ENCODE measurements around the gene ADORA3.

GRCh38 chr1:111551623-111552411 is 48.4 kb upstream of the ADORA3 start:
- TF ChIP-seq CTCF (IDR thresholded peaks at IDR 0.05) = no peak
- TF ChIP-seq ZFX (IDR thresholded peaks at IDR 0.05; ENCODE audit: borderline replicate concordance) = no peak

Measured in 22Rv1 (cell line).